NT2/D1 (cell line): ENCODE data around the gene RCOR1.
"Not testable (repeated sequence)": the region's sequence is repeated elsewhere in the genome, so short reads cannot be mapped to it uniquely, and the experiment has no call there.

ENCODE experiments used
- DNase-seq: peaks from one replicate; pipeline ENCODE4 v3.0.0-alpha.2; 2011; ENCODE audit warnings: low read depth, low spot score
- H3K27me3 ChIP-seq: 2 replicates; pipeline ENCODE4 v1.6.0; 2011; ENCODE audit warnings: mild to moderate bottlenecking; ENCODE audit not compliant: insufficient read length, insufficient read depth
- H3K36me3 ChIP-seq: 2 replicates; pipeline ENCODE4 v1.6.1; 2011; ENCODE audit warnings: mild to moderate bottlenecking, low read length, mixed read lengths; ENCODE audit not compliant: insufficient read depth, insufficient read length
- H3K4me1 ChIP-seq: 2 replicates; pipeline ENCODE4 v1.5.1; 2011; ENCODE audit not compliant: insufficient read depth, insufficient read length
- H3K4me3 ChIP-seq: 2 replicates; pipeline ENCODE4 v1.5.1; 2011; ENCODE audit warnings: low read depth; ENCODE audit not compliant: insufficient read length
- H3K9ac ChIP-seq: 2 replicates; pipeline ENCODE4 v1.6.0; 2011; ENCODE audit warnings: low read depth; ENCODE audit not compliant: insufficient read length
- H3K9me3 ChIP-seq: 2 replicates; pipeline ENCODE4 v1.5.1; 2011; ENCODE audit warnings: mild to moderate bottlenecking, low read length; ENCODE audit not compliant: insufficient read depth
- SUZ12 ChIP-seq: IDR thresholded peaks from 2 replicates; pipeline ENCODE4 v1.6.1; 2011; ENCODE audit not compliant: insufficient read length, insufficient read depth; ENCODE audit errors: extremely low read depth
- YY1 ChIP-seq: IDR thresholded peaks from 2 replicates; pipeline ENCODE4 v1.6.1; 2011; ENCODE audit not compliant: insufficient read length, insufficient read depth
- ZNF274 ChIP-seq: IDR thresholded peaks from 2 replicates; pipeline ENCODE4 v1.6.1; 2011; ENCODE audit warnings: mild to moderate bottlenecking, low read depth, low read length

Gene RCOR1

GRCh38 chr14:102591944-102592762, at the start of gene RCOR1:
RCOR1 (plus strand) TSS chr14:102592649; CDS start chr14:102592887, 238 bp downstream.
- H3K4me3 ChIP-seq = peak within 1 kb of the TSS; percentile 85
- H3K36me3 ChIP-seq = peaks cover 8% of the 10 kb centered on the region
- peak within 1 kb of the TSS; percentile 85 for H3K9ac ChIP-seq
- peaks cover 7% of the 10 kb centered on the region for H3K4me1 ChIP-seq
- H3K9me3 ChIP-seq = no peaks in the 10 kb centered on the region
- TF ChIP-seq ZNF274 (no peak), SUZ12 (no peak), YY1 (no peak)
- peak; percentile 83 for DNase-seq
- no peaks in the 10 kb centered on the region for H3K27me3 ChIP-seq

GRCh38 chr14:102544046-102544746, 48.3 kb upstream of the RCOR1 start:
- H3K9ac ChIP-seq = no peak overlapping the region
- H3K4me3 ChIP-seq = no peak overlapping the region
- H3K9me3 ChIP-seq = no peaks in the 10 kb centered on the region
- no peaks in the 10 kb centered on the region for H3K27me3 ChIP-seq
- DNase-seq = no peak
- TF ChIP-seq ZNF274 (no peak), YY1 (no peak), SUZ12 (no peak)
- H3K4me1 ChIP-seq = peaks cover 13% of the 10 kb centered on the region
- H3K36me3 ChIP-seq = no peaks in the 10 kb centered on the region

- Histone ChIP-seq H3K27me3 (no peaks in the 10 kb centered on the region), H3K9me3 (no peaks in the 10 kb centered on the region), H3K4me1 (peaks cover 13% of the 10 kb centered on the region), H3K36me3 (no peaks in the 10 kb centered on the region), H3K9ac (peak overlapping the region; percentile 80), H3K4me3 (peak overlapping the region; percentile 49)
- no peak for TF ChIP-seq SUZ12
- DNase-seq = no peak
These were observed 47.5 kb upstream of the RCOR1 start for GRCh38 chr14:102544747-102545460.

GRCh38 chr14:102545461-102546265, 46.8 kb upstream of the RCOR1 start:
- H3K9ac ChIP-seq = peak overlapping the region; percentile 80

GRCh38 chr14:102548616-102549240, 43.7 kb upstream of the RCOR1 start:
- Histone ChIP-seq H3K4me1 (peaks cover 7% of the 10 kb centered on the region), H3K9me3 (no peaks in the 10 kb centered on the region), H3K9ac (no peak overlapping the region), H3K36me3 (peaks cover 2% of the 10 kb centered on the region), H3K4me3 (no peak overlapping the region), H3K27me3 (no peaks in the 10 kb centered on the region)
- DNase-seq = no peak
- TF ChIP-seq YY1 (no peak), ZNF274 (no peak), SUZ12 (no peak)

More at GRCh38 chr14:102545461-102546265, 46.8 kb upstream of the RCOR1 start:
- no peak for DNase-seq
- H3K4me1 ChIP-seq = peaks cover 9% of the 10 kb centered on the region
- no peaks in the 10 kb centered on the region for H3K36me3 ChIP-seq
- H3K9me3 ChIP-seq = no peaks in the 10 kb centered on the region
- H3K27me3 ChIP-seq = no peaks in the 10 kb centered on the region
- peak overlapping the region; percentile 49 for H3K4me3 ChIP-seq
- TF ChIP-seq YY1 (no peak), ZNF274 (no peak), SUZ12 (no peak)

GRCh38 chr14:102550927-102551401, 41.5 kb upstream of the RCOR1 start:
- not testable (repeated sequence) for DNase-seq, H3K9ac ChIP-seq

More at GRCh38 chr14:102550927-102551401, 41.5 kb upstream of the RCOR1 start:
- not testable (repeated sequence) for H3K27me3 ChIP-seq, H3K36me3 ChIP-seq, H3K4me1 ChIP-seq, H3K4me3 ChIP-seq, H3K9me3 ChIP-seq
